Measurements from ENCODE around the gene ITGA1.
"Not testable (repeated sequence)": the region's sequence is repeated elsewhere in the genome, so short reads cannot be mapped to it uniquely, and the experiment has no call there.

The ITGA1 gene

GRCh38 chr5:52787600-52788504 is at the start of gene ITGA1, which contains the start of gene PELO:
ITGA1 (plus strand) TSS chr5:52787916; CDS start chr5:52788354, 438 bp downstream.
PELO (plus strand) TSS chr5:52787916; CDS start chr5:52800395, 12,479 bp downstream.
- in situ Hi-C loops (cut with MboI; ENCODE audit: low sequenced_read_pairs), result no loop called here

DNA sequence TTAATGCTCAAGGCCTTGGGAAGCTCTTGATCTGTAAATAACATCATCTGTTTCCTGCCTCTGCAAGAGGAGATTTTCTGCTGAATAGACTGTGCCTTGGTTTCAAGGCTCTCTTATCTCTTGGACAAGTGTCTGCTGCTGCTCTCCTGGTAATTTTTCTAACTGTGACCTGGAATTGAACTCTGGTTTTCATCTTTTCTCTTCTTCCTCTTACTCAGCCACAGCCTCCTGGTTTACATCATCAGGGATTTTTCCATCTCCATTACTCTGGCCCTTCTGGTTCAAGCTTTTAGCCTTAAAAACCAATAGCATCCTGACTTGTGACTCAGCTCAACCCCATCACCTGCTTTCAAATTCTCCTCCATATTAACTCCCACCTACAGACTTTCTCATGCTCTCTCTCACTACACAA is 49.6 kb upstream of the ITGA1 start:
- in situ Hi-C loops (cut with MboI; ENCODE audit: low sequenced_read_pairs), result no loop called here

DNA sequence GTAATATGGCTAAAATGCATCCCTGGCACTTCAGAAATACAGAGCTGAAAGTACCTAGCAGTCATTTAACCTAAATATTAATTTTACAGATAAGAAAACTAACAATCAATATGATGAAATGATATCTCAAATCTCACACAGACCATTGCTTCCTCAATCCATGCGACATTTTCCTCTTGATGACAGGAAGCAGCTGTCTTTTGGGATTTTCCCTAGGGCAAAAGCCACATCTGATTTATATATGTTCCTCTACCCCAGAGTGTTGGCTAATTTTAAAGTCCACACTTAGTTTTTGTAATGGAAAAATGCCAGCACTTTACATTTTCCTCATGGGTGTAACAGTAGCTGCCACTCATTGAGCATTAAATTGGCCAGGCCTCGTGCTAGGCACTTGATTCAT is 47.7 kb upstream of the ITGA1 start:
- in situ Hi-C loops (cut with MboI; ENCODE audit: low sequenced_read_pairs), result no loop called here

GRCh38 chr5:52743012-52743411 is 44.7 kb upstream of the ITGA1 start:
- in situ Hi-C loops (cut with MboI; ENCODE audit: low sequenced_read_pairs), result no loop called here

GRCh38 chr5:52743529-52743928 is 44.2 kb upstream of the ITGA1 start:
- in situ Hi-C loops (cut with MboI; ENCODE audit: low sequenced_read_pairs), result no loop called here

GRCh38 chr5:52743970-52744369 is 43.7 kb upstream of the ITGA1 start:
- in situ Hi-C loops (cut with MboI; ENCODE audit: low sequenced_read_pairs), result no loop called here

DNA sequence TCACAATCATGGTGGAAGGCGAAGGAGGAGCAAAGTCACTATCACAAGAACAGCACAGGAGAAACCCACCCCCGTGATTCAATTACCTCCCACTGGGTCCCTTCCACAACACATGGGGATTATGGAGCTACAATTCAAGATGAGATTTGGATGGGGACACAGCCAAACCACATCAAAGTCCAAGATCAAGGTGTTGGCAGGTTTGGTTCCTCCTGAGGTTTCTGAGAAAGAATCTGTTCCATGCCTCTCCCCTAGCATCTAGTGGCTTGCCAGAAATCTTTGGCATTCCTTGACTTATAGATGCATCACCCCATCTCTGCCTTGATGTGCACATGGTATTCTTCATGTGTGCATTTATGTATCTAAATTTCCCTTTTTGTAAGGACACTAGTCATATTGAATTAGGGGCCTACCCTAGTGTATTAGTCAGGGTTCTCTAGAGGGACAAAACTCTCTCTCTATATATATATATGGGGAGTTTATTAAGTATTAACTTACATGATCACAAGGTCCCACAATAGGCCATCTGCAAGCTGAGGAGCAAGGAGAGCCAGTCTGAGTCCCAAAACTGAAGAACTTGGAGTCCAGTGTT is 42.8 kb upstream of the ITGA1 start:
- in situ Hi-C loops (cut with MboI; ENCODE audit: low sequenced_read_pairs), result not testable (repeated sequence)

DNA sequence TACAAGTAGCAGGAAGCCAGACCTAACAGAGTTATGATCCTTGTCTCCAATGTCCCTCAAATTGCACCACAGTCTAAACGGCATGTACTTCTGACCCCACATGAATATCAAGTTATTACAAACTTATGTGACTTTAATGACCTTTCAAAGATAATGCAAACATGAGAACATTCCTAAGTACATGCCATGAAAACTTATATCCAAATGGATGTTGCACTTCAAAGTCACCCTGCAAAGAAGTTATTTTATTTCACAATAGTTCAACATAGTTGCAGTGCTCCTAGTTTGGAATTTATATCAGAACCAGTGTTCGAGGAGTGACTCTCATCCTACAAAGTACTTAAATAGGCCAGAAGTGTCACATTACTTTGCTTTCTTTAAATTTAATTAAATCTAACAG is 41.2 kb upstream of the ITGA1 start:
- in situ Hi-C loops (cut with MboI; ENCODE audit: low sequenced_read_pairs), result no loop called here

- in situ Hi-C loops (cut with MboI; ENCODE audit: low sequenced_read_pairs), result no loop called here
These were observed 39.1 kb upstream of the ITGA1 start for GRCh38 chr5:52748590-52748989.

DNA sequence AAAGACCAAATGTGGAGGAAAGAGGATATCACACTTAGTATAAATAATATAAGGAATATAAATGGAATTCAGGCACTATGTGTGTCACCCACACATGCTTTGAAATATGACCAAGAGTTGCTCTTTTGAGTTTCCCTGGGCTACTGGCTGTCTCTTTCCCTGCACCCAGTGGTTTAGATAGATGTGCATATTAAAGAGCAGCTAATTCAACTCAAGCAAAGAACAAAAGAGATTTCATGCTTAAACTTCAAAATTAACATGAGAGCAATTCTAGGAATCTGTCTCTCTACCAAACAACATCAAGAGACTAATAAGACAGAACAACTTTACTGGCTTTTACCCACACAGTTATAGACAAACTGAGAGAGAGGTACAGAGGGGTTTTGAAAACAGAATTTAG is 38.0 kb upstream of the ITGA1 start:
- in situ Hi-C loops (cut with MboI; ENCODE audit: low sequenced_read_pairs), result no loop called here

GRCh38 chr5:52751137-52751536 is 36.6 kb upstream of the ITGA1 start:
- in situ Hi-C loops (cut with MboI; ENCODE audit: low sequenced_read_pairs), result no loop called here

DNA sequence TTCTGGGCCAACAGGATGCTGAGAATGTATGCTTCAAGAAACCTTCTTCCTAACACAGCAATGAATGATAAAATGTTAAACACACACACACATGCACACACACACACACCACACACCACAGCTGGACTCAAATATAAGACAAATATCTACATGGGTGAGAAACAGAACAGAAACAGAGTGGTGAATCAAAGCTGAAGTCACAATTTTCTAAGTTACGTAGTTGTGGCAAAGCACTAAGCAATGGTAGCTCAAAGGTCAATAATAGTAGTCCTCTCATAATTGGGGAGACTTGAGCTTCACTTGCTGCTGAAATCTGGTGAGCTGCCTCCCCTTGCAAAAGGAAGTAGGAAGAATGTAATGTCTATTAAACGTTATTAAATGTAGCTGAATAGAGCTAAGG is 33.7 kb upstream of the ITGA1 start:
- in situ Hi-C loops (cut with MboI; ENCODE audit: low sequenced_read_pairs), result no loop called here

- in situ Hi-C loops (cut with MboI; ENCODE audit: low sequenced_read_pairs), result no loop called here
These were observed 30.2 kb upstream of the ITGA1 start for GRCh38 chr5:52757527-52757926.

GRCh38 chr5:52758014-52758413 is 29.7 kb upstream of the ITGA1 start:
- in situ Hi-C loops (cut with MboI; ENCODE audit: low sequenced_read_pairs), result no loop called here

GRCh38 chr5:52759331-52759730 is 28.4 kb upstream of the ITGA1 start:
- in situ Hi-C loops (cut with MboI; ENCODE audit: low sequenced_read_pairs), result no loop called here

- in situ Hi-C loops (cut with MboI; ENCODE audit: low sequenced_read_pairs), result no loop called here
These were observed 26.9 kb upstream of the ITGA1 start for GRCh38 chr5:52760695-52761366.

DNA sequence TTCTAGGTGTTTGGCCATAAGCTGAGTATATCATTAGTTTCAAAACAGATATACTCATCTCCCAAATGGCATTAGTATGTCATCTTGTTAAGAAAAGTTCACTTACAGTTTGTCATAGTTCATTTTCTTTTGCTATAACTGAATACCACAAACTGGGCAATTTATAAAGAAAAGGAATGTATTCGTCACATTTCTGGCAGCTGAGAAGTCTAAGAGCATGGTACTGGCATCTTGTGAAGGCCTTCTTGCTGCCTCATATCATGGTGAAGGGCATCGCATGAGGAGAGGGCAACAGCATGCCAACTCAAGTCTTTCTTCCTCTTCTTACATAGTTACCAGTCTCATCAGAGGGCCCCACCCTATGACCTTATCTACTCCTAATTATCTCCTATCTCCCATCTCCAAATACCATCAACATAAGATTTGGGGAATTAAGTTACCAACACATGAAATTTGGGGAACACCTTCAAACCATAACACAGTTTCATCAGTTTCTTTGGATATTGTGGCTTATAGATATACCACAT is 20.4 kb upstream of the ITGA1 start:
- in situ Hi-C loops (cut with MboI; ENCODE audit: low sequenced_read_pairs), result no loop called here

DNA sequence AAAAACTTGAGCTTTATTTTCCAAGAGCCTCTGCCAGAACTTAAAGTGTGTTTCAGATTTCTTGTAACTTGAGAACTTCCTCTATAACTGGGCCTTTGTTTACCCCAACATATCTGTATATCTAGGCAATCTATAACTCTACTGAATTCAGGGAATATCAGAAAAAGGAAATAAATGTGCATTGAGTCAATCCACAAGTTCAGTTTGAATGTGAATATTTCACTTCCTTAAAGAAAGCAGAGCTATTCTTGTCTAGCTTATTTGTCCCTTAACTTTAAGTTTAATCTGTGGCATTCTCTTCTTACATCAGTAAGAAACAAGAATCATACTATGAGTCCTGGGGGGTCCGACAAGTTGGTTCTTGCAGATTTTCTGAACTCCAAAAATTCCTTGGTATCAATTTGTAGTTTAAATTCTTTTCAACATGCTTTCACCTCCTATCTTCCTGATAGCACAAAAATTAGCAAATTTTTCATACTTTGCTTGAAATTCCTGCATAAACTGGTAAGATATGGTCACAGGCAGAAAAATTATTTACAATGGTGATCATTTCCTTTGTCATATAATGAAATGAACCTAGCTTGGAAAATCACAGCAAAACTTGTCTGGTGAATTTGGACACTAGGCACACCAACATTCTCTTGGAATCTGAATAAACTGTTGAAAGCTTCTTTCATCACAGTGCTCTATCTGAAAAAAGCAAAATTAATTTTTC is 19.8 kb upstream of the ITGA1 start:
- in situ Hi-C loops (cut with MboI; ENCODE audit: low sequenced_read_pairs), result no loop called here

- in situ Hi-C loops (cut with MboI; ENCODE audit: low sequenced_read_pairs), result no loop called here
These were observed 18.7 kb upstream of the ITGA1 start for GRCh38 chr5:52769061-52769460.

DNA sequence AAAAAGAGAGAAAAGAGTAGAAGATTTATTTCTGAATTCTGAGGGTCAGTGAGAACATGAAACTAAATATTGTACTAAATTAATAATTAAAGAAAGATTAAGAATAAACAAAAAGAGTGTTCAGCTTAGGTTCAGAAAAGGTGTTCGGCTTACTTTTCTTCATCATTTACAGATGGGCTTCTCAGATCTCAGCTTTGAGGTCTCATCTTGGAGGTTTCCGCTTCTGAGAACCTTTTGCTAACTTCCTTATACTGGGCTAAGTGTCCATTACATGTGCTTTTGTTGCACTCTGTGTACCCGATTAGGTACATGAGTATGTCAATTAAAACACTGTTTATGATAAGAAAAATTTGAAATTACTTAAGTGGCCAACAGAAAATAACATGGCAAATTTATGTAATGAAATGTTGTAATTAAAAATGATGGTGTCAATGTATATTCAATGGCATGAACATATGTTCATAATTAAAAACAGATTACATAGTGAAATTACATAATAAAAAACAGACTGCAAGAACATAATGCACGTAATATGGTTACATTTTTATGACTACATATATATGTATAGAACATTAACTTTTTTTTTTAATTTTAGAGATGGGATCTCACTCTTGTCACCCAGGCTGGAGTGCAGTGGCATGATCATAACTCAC is 17.3 kb upstream of the ITGA1 start:
- in situ Hi-C loops (cut with MboI; ENCODE audit: low sequenced_read_pairs), result no loop called here
